HG03460 (cell line): ENCODE results near the gene LRP2.
"Not testable (repeated sequence)": the region's sequence is repeated elsewhere in the genome, so short reads cannot be mapped to it uniquely, and the experiment has no call there.

Experiments used
- ATAC-seq: cut with Tn5 transposase; IDR thresholded peaks from one replicate; pipeline ENCODE4 v1.9.1; 2021; ENCODE audit not compliant: unreplicated experiment

Gene LRP2

GRCh38 chr2:169348321-169349024 lies 13.9 kb downstream of the LRP2 start:
- ATAC-seq = no peak

- ATAC-seq = no peak
These were observed 16.6 kb downstream of the LRP2 start for GRCh38 chr2:169345486-169346437.

GRCh38 chr2:169344736-169345485 lies 17.4 kb downstream of the LRP2 start:
- ATAC-seq = no peak

- ATAC-seq = no peak
These were observed 19.1 kb downstream of the LRP2 start for GRCh38 chr2:169343202-169343601.

- no peak for ATAC-seq
These were observed 22.7 kb downstream of the LRP2 start for GRCh38 chr2:169339657-169340056.

- ATAC-seq = no peak
These were observed 25.6 kb downstream of the LRP2 start for GRCh38 chr2:169336695-169337094.

- no peak for ATAC-seq
These were observed 31.7 kb downstream of the LRP2 start for GRCh38 chr2:169330555-169331198.

GRCh38 chr2:169329688-169330554 lies 32.4 kb downstream of the LRP2 start:
- no peak for ATAC-seq

GRCh38 chr2:169328785-169329184 lies 33.5 kb downstream of the LRP2 start:
- no peak for ATAC-seq

GRCh38 chr2:169327837-169328236 lies 34.5 kb downstream of the LRP2 start:
- not testable (repeated sequence) for ATAC-seq

GRCh38 chr2:169325886-169326285 lies 36.4 kb downstream of the LRP2 start:
- ATAC-seq = not testable (repeated sequence)

GRCh38 chr2:169324581-169325260 lies 37.6 kb downstream of the LRP2 start:
- no peak for ATAC-seq

GRCh38 chr2:169323841-169324240 lies 38.5 kb downstream of the LRP2 start:
- ATAC-seq = no peak

- ATAC-seq = no peak
These were observed 41.8 kb downstream of the LRP2 start for GRCh38 chr2:169320561-169320960.

GRCh38 chr2:169315357-169315756 lies 47.0 kb downstream of the LRP2 start:
- ATAC-seq = no peak

GRCh38 chr2:169308349-169308748 lies 54.0 kb downstream of the LRP2 start:
- not testable (repeated sequence) for ATAC-seq

- ATAC-seq = not testable (repeated sequence)
These were observed 57.6 kb downstream of the LRP2 start for GRCh38 chr2:169304689-169305088.

- no peak for ATAC-seq
These were observed 58.6 kb downstream of the LRP2 start for GRCh38 chr2:169303579-169304305.

- no peak for ATAC-seq
These were observed 60.0 kb downstream of the LRP2 start for GRCh38 chr2:169302364-169302763.
